ENCODE data around the gene CAPN9.

Gene CAPN9

DNA sequence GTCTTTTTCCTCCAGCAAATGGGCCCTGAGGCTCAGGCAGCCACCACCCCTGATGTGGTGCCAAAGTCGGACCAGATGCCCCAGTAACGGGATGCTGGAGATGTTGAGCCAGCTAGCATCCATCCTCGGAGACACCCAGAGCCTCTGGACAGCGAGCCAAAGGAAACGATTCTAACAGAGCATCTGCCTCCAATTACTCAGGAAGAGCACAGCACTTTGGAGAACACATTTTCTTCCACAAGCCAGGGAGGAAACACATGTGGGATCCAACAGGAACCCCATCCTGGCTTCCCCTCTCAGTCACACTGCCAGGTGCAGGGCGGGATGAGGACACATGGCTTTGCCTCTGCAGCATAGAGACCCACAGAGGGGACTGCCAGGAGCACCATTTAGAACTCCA lies 76.2 kb downstream of the CAPN9 start:
- no peak overlapping the region for H3K4me3 ChIP-seq (ENCODE audit: low read depth, low read length)

GRCh38 chr1:230823931-230824381 lies 76.8 kb downstream of the CAPN9 start:
- no peak overlapping the region for H3K4me3 ChIP-seq (ENCODE audit: low read depth, low read length)
- no peak for DNase-seq (ENCODE audit: low read depth)
- no peak for TF ChIP-seq MYC (IDR thresholded peaks at IDR 0.05; ENCODE audit: low read depth, low read length)
- TF ChIP-seq, protein P1, sequence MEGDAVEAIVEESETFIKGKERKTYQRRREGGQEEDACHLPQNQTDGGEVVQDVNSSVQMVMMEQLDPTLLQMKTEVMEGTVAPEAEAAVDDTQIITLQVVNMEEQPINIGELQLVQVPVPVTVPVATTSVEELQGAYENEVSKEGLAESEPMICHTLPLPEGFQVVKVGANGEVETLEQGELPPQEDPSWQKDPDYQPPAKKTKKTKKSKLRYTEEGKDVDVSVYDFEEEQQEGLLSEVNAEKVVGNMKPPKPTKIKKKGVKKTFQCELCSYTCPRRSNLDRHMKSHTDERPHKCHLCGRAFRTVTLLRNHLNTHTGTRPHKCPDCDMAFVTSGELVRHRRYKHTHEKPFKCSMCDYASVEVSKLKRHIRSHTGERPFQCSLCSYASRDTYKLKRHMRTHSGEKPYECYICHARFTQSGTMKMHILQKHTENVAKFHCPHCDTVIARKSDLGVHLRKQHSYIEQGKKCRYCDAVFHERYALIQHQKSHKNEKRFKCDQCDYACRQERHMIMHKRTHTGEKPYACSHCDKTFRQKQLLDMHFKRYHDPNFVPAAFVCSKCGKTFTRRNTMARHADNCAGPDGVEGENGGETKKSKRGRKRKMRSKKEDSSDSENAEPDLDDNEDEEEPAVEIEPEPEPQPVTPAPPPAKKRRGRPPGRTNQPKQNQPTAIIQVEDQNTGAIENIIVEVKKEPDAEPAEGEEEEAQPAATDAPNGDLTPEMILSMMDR (IDR thresholded peaks at IDR 0.05; ENCODE audit: low read depth, low read length): no peak
- TF ChIP-seq POLR2A (IDR thresholded peaks at IDR 0.05; ENCODE audit: extremely low read depth, insufficient read length): no peak
- no peak for TF ChIP-seq MAX (IDR thresholded peaks at IDR 0.05; ENCODE audit: low read depth, low read length)

More for the DNA sequence above, 76.2 kb downstream of the CAPN9 start:
- TF ChIP-seq MYC (IDR thresholded peaks at IDR 0.05; ENCODE audit: low read depth, low read length) (no peak), MAX (IDR thresholded peaks at IDR 0.05; ENCODE audit: low read depth, low read length) (no peak)
- TF ChIP-seq, protein P1 (IDR thresholded peaks at IDR 0.05; ENCODE audit: low read depth, low read length): no peak
- no peak for DNase-seq (ENCODE audit: low read depth)

DNA sequence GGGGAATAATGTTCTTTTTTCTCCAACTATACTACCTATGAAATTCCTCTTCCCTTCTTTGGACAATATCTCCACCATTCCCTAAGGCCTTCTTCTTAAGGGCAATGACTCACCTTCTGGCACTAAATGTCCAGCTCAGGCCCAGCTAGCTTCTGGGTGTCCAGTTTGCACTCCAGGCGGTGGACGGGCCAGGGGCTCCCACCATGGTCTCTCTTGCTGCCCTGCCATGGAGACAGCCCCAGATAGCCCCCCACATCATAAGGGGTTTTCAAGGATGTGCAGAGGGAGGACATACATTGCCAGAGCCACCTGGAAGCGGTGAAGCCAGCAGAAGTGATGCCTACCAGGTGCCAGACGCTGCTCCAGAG lies 77.3 kb downstream of the CAPN9 start:
- no peak for TF ChIP-seq POLR2A (IDR thresholded peaks at IDR 0.05; ENCODE audit: extremely low read depth, insufficient read length)
- TF ChIP-seq, protein P1 (IDR thresholded peaks at IDR 0.05; ENCODE audit: low read depth, low read length): no peak
- no peak for TF ChIP-seq MYC (IDR thresholded peaks at IDR 0.05; ENCODE audit: low read depth, low read length)
- no peak for TF ChIP-seq MAX (IDR thresholded peaks at IDR 0.05; ENCODE audit: low read depth, low read length)
- no peak overlapping the region for H3K4me3 ChIP-seq (ENCODE audit: low read depth, low read length)
- DNase-seq (ENCODE audit: low read depth): no peak

DNA sequence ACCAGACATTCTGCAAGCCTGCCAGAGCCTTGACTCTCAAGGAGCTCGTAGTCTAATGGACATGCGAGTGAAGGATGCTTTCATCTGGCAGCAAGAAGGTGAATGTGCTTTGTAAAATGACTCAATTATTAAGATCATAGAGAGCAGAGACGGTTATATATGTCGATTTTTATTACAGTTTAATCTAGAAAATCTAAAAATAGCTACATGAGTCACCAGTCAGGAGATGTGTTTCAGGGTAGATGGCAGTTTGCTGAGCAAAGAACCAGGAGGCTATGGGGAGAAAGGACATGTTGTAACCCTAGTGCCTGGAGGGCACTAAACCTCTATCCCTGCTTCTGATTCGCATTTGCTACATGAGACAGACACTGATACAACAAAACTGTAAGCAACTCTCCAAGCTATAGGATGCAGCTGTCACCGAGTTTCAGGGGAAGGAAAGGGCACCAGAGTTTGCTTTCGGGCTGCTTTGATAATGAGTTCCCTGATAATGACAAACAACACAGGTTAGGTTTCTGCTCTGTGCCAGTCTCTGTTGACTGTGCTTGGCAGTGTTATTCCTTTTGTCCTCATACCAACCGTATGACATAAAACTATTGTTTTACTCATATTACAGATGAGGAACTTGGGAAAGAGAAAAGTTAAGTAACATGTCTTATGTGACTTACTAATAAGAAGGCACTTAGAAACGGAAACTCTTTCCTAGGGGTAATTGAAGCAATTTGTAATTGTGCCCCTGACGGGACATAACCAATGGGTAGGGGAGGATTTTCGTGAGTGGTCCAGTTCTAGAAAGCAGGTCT lies 77.9 kb downstream of the CAPN9 start:
- TF ChIP-seq MYC (IDR thresholded peaks at IDR 0.05; ENCODE audit: low read depth, low read length) (no peak), POLR2A (IDR thresholded peaks at IDR 0.05; ENCODE audit: extremely low read depth, insufficient read length) (no peak), MAX (IDR thresholded peaks at IDR 0.05; ENCODE audit: low read depth, low read length) (no peak)
- TF ChIP-seq, protein P1 (IDR thresholded peaks at IDR 0.05; ENCODE audit: low read depth, low read length): no peak
- peak; percentile 42 for DNase-seq (ENCODE audit: low read depth)
- H3K4me3 ChIP-seq (ENCODE audit: low read depth, low read length): no peak overlapping the region

GRCh38 chr1:230825761-230826160 lies 78.6 kb downstream of the CAPN9 start:
- TF ChIP-seq MYC (IDR thresholded peaks at IDR 0.05; ENCODE audit: low read depth, low read length): no peak
- TF ChIP-seq MAX (IDR thresholded peaks at IDR 0.05; ENCODE audit: low read depth, low read length): no peak
- no peak for TF ChIP-seq POLR2A (IDR thresholded peaks at IDR 0.05; ENCODE audit: extremely low read depth, insufficient read length)
- TF ChIP-seq, protein P1 (IDR thresholded peaks at IDR 0.05; ENCODE audit: low read depth, low read length): no peak
- DNase-seq (ENCODE audit: low read depth): no peak
- no peak overlapping the region for H3K4me3 ChIP-seq (ENCODE audit: low read depth, low read length)

Measured in NB4 (cell line).